Panc1 (cell line): ENCODE measurements around the gene MED13L. TPM values are rescaled to one million over a fixed set of nuclear protein-coding genes. Genes with fewer than 3 reads are reported as not detected.

Experiments
- ATAC-seq: fragments of 200-7000 bp; cut with Tn5 transposase; 2 replicates; pipeline ENCODE4 v1.9.1; 2020; ENCODE audit warnings: mild to moderate bottlenecking, moderate library complexity
- BruUV-seq: library from RNA; stranded (reverse); fragments of 400-500 nt; replicated peaks from 2 replicates; lab custom pipeline; 2021; lab: Mats Ljungman, UMichigan
- CTCF ChIA-PET: fragments of 300-600 bp; sonication (Branson Sonifier 250); formaldehyde crosslinking; loops from one replicate; lab custom pipeline; 2022; ENCODE audit warnings: antibody characterized with exemption; lab: Charles Lee
- POLR2A ChIA-PET: fragments of 300-600 bp; sonication (Branson Sonifier 250); formaldehyde crosslinking; loops from one replicate; lab custom pipeline; 2022; ENCODE audit warnings: antibody characterized with exemption; lab: Charles Lee
- DNase-seq: peaks from one replicate; pipeline ENCODE4 v3.0.0-alpha.2; 2010; ENCODE audit warnings: low read depth, low spot score
- H3K27ac ChIP-seq: 2 replicates; pipeline ENCODE4 v1.5.1; 2011; ENCODE audit warnings: mild to moderate bottlenecking, low read length, inconsistent platforms
- H3K27me3 ChIP-seq: fragments of 200-500 bp; sonication (Bioruptor generic); 2 replicates; pipeline ENCODE4 v1.6.0; 2014; ENCODE audit warnings: low read length, inconsistent platforms; ENCODE audit not compliant: control insufficient read depth, insufficient read depth
- H3K36me3 ChIP-seq: fragments of 200-500 bp; sonication (Bioruptor generic); 2 replicates; pipeline ENCODE4 v1.5.1; 2014; ENCODE audit warnings: inconsistent platforms, mild to moderate bottlenecking, low read length, moderate library complexity; ENCODE audit not compliant: control insufficient read depth, insufficient read depth
- H3K4me1 ChIP-seq: 2 replicates; pipeline ENCODE4 v1.5.1; 2011; ENCODE audit warnings: inconsistent platforms, mild to moderate bottlenecking, low read length, moderate library complexity; ENCODE audit not compliant: control insufficient read depth, insufficient read depth
- H3K4me3 ChIP-seq, 2 experiments: 2 replicates each; pipeline ENCODE4 v1.5.1; 2011 to 2012; ENCODE audit warnings: low read depth in 2 of 2, low read length in 2 of 2, mild to moderate bottlenecking in 2 of 2, inconsistent platforms in 1 of 2, moderate library complexity in 1 of 2
- H3K9me3 ChIP-seq: fragments of 200-500 bp; sonication (Bioruptor generic); 2 replicates; pipeline ENCODE4 v1.5.1; 2014; ENCODE audit warnings: low read depth, mild to moderate bottlenecking, inconsistent platforms, low read length, moderate library complexity; ENCODE audit not compliant: control insufficient read depth, insufficient read depth
- POLR2AphosphoS5 ChIP-seq: IDR thresholded peaks from 2 replicates; pipeline ENCODE4 v1.6.1; 2012; ENCODE audit warnings: mild to moderate bottlenecking, low read depth, low read length, moderate library complexity
- SIN3A ChIP-seq: IDR thresholded peaks from 2 replicates; pipeline ENCODE4 v1.6.1; 2012; ENCODE audit warnings: low read depth, mild to moderate bottlenecking, low read length, moderate library complexity, borderline replicate concordance; ENCODE audit not compliant: insufficient read depth
- TCF7L2 ChIP-seq: IDR thresholded peaks from 2 replicates; pipeline ENCODE4 v1.6.1; 2011; ENCODE audit warnings: mild to moderate bottlenecking, low read depth, low read length, inconsistent platforms
- in situ Hi-C: cut with HindIII; loops from 2 replicates; pipeline ENCODE4 v1.10.0; 2016; ENCODE audit warnings: low sequenced_read_pairs, low pct_unique_long_range_greater_than_20kb
- intact Hi-C: fragments of 100-400 bp; cut with micrococcal nuclease; formaldehyde crosslinking; loops from one replicate; pipeline ENCODE4 v1.10.0; 2022; ENCODE audit not compliant: unreplicated experiment
- total RNA-seq: library from RNA; stranded (reverse); gene quantifications from one replicate; pipeline ENCODE4 v1.2.1, GENCODE V29; 2021; ENCODE audit not compliant: unreplicated experiment
- TF ChIP-seq, protein P1 (sequence below): fragments of 450-650 bp; IDR thresholded peaks from 2 replicates; pipeline ENCODE4 v1.5.1; 2017; ENCODE audit warnings: mild to moderate bottlenecking
- TF ChIP-seq, protein P2 (sequence below), 2 experiments: IDR thresholded peaks; 2 replicates each; pipeline ENCODE4 v1.6.1; 2011 to 2012; ENCODE audit warnings: low read depth in 2 of 2, control low read depth in 1 of 2, low read length in 1 of 2, mild to moderate bottlenecking in 1 of 2, moderate library complexity in 1 of 2; ENCODE audit not compliant: insufficient read depth in 1 of 2

The MED13L gene
- total RNA-seq, 1 experiment from 2014 or later, result 170 TPM

DNA sequence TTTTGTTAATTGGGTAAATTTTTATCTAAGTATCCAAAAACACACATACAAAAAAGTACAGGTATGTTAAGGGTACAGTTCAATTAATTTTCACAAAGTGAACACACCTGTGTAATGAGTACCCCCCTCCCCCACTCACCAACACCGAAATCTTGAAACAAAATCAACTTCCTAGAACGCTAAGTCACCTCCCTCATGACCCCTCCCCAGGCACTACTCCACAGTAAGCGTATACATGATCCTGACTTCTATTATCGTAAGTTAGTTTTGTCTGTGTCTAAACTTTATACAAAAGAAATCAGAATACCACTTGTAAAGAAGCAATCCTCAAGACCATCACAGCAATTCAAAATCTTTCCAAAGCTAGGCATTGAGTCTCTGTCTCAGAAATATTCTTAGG is 100.5 kb downstream of the MED13L start:
- no peak for ATAC-seq
- Histone ChIP-seq H3K27me3 (no peaks in the 10 kb centered on the region), H3K36me3 (no peaks in the 10 kb centered on the region), H3K4me3 (no peak overlapping the region), H3K9me3 (no peaks in the 10 kb centered on the region), H3K27ac (no peak overlapping the region), H3K4me1 (peaks cover 19% of the 10 kb centered on the region)
- in situ Hi-C loops, result no loop called here
- BruUV-seq, result no TSS peak
- TF ChIP-seq POLR2AphosphoS5 (no peak), SIN3A (no peak), TCF7L2 (no peak)
- TF ChIP-seq, protein P1, sequence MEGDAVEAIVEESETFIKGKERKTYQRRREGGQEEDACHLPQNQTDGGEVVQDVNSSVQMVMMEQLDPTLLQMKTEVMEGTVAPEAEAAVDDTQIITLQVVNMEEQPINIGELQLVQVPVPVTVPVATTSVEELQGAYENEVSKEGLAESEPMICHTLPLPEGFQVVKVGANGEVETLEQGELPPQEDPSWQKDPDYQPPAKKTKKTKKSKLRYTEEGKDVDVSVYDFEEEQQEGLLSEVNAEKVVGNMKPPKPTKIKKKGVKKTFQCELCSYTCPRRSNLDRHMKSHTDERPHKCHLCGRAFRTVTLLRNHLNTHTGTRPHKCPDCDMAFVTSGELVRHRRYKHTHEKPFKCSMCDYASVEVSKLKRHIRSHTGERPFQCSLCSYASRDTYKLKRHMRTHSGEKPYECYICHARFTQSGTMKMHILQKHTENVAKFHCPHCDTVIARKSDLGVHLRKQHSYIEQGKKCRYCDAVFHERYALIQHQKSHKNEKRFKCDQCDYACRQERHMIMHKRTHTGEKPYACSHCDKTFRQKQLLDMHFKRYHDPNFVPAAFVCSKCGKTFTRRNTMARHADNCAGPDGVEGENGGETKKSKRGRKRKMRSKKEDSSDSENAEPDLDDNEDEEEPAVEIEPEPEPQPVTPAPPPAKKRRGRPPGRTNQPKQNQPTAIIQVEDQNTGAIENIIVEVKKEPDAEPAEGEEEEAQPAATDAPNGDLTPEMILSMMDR, result no peak
- TF ChIP-seq, protein P2, sequence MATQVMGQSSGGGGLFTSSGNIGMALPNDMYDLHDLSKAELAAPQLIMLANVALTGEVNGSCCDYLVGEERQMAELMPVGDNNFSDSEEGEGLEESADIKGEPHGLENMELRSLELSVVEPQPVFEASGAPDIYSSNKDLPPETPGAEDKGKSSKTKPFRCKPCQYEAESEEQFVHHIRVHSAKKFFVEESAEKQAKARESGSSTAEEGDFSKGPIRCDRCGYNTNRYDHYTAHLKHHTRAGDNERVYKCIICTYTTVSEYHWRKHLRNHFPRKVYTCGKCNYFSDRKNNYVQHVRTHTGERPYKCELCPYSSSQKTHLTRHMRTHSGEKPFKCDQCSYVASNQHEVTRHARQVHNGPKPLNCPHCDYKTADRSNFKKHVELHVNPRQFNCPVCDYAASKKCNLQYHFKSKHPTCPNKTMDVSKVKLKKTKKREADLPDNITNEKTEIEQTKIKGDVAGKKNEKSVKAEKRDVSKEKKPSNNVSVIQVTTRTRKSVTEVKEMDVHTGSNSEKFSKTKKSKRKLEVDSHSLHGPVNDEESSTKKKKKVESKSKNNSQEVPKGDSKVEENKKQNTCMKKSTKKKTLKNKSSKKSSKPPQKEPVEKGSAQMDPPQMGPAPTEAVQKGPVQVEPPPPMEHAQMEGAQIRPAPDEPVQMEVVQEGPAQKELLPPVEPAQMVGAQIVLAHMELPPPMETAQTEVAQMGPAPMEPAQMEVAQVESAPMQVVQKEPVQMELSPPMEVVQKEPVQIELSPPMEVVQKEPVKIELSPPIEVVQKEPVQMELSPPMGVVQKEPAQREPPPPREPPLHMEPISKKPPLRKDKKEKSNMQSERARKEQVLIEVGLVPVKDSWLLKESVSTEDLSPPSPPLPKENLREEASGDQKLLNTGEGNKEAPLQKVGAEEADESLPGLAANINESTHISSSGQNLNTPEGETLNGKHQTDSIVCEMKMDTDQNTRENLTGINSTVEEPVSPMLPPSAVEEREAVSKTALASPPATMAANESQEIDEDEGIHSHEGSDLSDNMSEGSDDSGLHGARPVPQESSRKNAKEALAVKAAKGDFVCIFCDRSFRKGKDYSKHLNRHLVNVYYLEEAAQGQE (IDR thresholded peaks at IDR 0.05; ENCODE audit: insufficient read depth in 1 of 2, low read depth in 2 of 2, low read length in 1 of 2), result no peak
- ChIA-PET CTCF (no interaction called here), POLR2A (no interaction called here)
- DNase-seq, result no peak
- intact Hi-C loops, result no loop called here

DNA sequence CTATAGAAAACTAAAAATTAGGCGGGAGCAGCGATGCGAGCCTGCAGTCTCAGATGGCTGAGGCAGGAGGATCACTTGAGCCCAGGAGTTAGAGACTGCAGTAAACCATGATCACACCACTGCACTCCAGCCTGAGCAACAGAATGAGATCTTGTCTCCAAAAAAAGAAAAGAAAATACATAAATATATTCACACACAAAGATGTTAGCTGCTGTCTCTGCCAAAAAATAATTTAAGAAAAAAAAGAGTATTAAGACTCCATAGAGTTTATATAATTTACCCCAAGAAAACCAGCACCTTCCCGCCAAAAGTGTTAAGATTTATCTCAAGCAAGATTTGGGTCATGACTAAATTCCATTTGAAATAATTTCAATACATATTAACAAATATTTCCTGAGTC is 102.6 kb downstream of the MED13L start:
- intact Hi-C loops, result no loop called here
- ATAC-seq, result no peak
- POLR2A ChIA-PET, result interaction anchor here (0.7 kb wide), 1 partner anchor 27 kb away, joined by 3 read pairs; no protein-coding TSS in a partner anchor

More for the DNA sequence above, 102.6 kb downstream of the MED13L start:
- no peak for DNase-seq
- Histone ChIP-seq H3K9me3 (no peaks in the 10 kb centered on the region), H3K36me3 (no peaks in the 10 kb centered on the region), H3K4me1 (peaks cover 31% of the 10 kb centered on the region), H3K27ac (no peak overlapping the region), H3K4me3 (no peak overlapping the region), H3K27me3 (no peaks in the 10 kb centered on the region)
- CTCF ChIA-PET, result no interaction called here
- no TSS peak for BruUV-seq
- TF ChIP-seq, protein P1, result no peak
- TF ChIP-seq, protein P2 (IDR thresholded peaks at IDR 0.05; ENCODE audit: insufficient read depth in 1 of 2, low read depth in 2 of 2, low read length in 1 of 2), result no peak
- no peak for TF ChIP-seq SIN3A
- TF ChIP-seq POLR2AphosphoS5, result no peak
- no peak for TF ChIP-seq TCF7L2
- in situ Hi-C loops, result no loop called here
